OCI-LY1 (cell line): Measurements from ENCODE around the gene CFAP20DC.

Experiments
- CTCF ChIP-seq: fragments of 200-600 bp; sonication (generic), shearing (Covaris generic); IDR thresholded peaks from 2 replicates; pipeline ENCODE4 v1.5.1; 2017; ENCODE audit warnings: mild to moderate bottlenecking, antibody characterized with exemption, low read length, moderate library complexity, mixed read lengths
- EZH2 ChIP-seq: fragments of 200-600 bp; sonication (generic), shearing (Covaris generic); IDR thresholded peaks from 2 replicates; pipeline ENCODE4 v1.8.0; 2017; ENCODE audit warnings: borderline replicate concordance, mixed run types, mild to moderate bottlenecking, antibody characterized with exemption, low read length, moderate library complexity, mixed read lengths

GRCh38 chr3:58751882-58752567, 297.8 kb downstream of the CFAP20DC start:
- no peak for TF ChIP-seq CTCF
- TF ChIP-seq EZH2, result no peak
